ENCODE measurements around the gene ALPK1.

ALPK1 gene

DNA sequence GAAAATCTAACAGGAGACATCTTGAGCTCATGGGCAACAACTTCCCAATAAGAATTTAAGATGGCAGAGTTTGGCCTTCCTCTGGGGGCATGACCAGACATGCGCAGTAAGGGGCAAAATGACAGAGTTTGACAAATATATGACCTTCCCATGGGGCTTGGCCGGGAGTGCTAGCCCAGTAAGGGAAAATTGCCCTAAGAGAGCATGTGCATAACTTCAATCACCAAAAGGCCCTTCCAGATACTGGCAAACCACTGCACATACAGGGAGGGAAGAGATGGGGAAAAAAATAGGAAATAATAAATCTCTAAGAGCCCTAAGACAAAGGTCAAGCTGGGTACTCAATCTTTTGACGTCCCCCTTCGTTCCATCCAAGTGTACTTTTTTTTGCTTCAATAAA, 24.9 kb upstream of the ALPK1 start:
- Histone ChIP-seq H3K27ac (replicated peaks; ENCODE audit: low read length) (no peak overlapping the region), H3K14ac (ENCODE audit: low read length) (no peak overlapping the region), H2BK12ac (ENCODE audit: low read length) (no peak overlapping the region), H3K23ac (ENCODE audit: low read depth, low read length, poor library complexity) (no peak overlapping the region), H2BK5ac (ENCODE audit: low read length) (no peak overlapping the region), H4K8ac (ENCODE audit: low read depth, low read length) (no peak overlapping the region), H3K18ac (ENCODE audit: low read length) (no peak overlapping the region), H3K36me3 (replicated peaks in 1 of 2; ENCODE audit: control insufficient read depth in 2 of 2, insufficient read depth in 2 of 2, low read length in 2 of 2) (peaks cover 0 to 37% of the 10 kb centered on the region in 2 donors), H4K91ac (ENCODE audit: low read depth, low read length, poor library complexity) (no peak overlapping the region), H3K4me3 (ENCODE audit: low read length in 2 of 2) (no peak overlapping the region), H3K4ac (ENCODE audit: low read length) (no peak overlapping the region), H3K79me1 (ENCODE audit: low read depth, low read length) (no peaks in the 10 kb centered on the region), H3K9me3 (replicated peaks in 1 of 2; ENCODE audit: control insufficient read depth in 2 of 2, insufficient read depth in 1 of 2, low read depth in 1 of 2, low read length in 2 of 2) (peaks cover 0 to 11% of the 10 kb centered on the region in 2 donors), H3K4me2 (ENCODE audit: insufficient read depth, low read length, poor library complexity, severe bottlenecking) (no peak overlapping the region), H3K4me1 (ENCODE audit: control insufficient read depth in 2 of 2, insufficient read depth in 1 of 2, low read depth in 1 of 2, low read length in 2 of 2) (no peaks in the 10 kb centered on the region), H3K9ac (ENCODE audit: low read depth, low read length, poor library complexity) (no peak overlapping the region), H2AK5ac (ENCODE audit: low read depth, low read length) (no peak overlapping the region), H3K27me3 (ENCODE audit: control insufficient read depth in 3 of 3, insufficient read depth in 3 of 3, low read depth in 1 of 3, low read length in 3 of 3) (no peaks in the 10 kb centered on the region), H2AFZ (ENCODE audit: low read length) (no peak overlapping the region), H2BK15ac (ENCODE audit: low read length) (no peak overlapping the region), H2BK120ac (ENCODE audit: low read depth, low read length) (no peak overlapping the region)
- no CpG with 5 or more reads among the region's 4 CpGs for WGBS, 2 donors (ENCODE audit: extremely low coverage in 2 of 2, insufficient read length in 2 of 2, insufficient replicate concordance in 1 of 2)
- DNase-seq (ENCODE audit: low spot score): no peak

GRCh38 chr4:112274959-112275358, 22.2 kb upstream of the ALPK1 start:
- Histone ChIP-seq H3K27ac (replicated peaks; ENCODE audit: low read length) (no peak overlapping the region), H4K8ac (ENCODE audit: low read depth, low read length) (no peak overlapping the region), H3K4me3 (ENCODE audit: low read length in 2 of 2) (peak overlapping the region in 1 of 2 donors; percentile 39), H3K23ac (ENCODE audit: low read depth, low read length, poor library complexity) (no peak overlapping the region), H3K9me3 (replicated peaks in 1 of 2; ENCODE audit: control insufficient read depth in 2 of 2, insufficient read depth in 1 of 2, low read depth in 1 of 2, low read length in 2 of 2) (peaks cover 0 to 11% of the 10 kb centered on the region in 2 donors), H3K4me2 (ENCODE audit: insufficient read depth, low read length, poor library complexity, severe bottlenecking) (no peak overlapping the region), H2BK5ac (ENCODE audit: low read length) (no peak overlapping the region), H3K18ac (ENCODE audit: low read length) (no peak overlapping the region), H3K4ac (ENCODE audit: low read length) (no peak overlapping the region), H3K36me3 (replicated peaks in 1 of 2; ENCODE audit: control insufficient read depth in 2 of 2, insufficient read depth in 2 of 2, low read length in 2 of 2) (peaks cover 2 to 11% of the 10 kb centered on the region in 2 donors), H2AK5ac (ENCODE audit: low read depth, low read length) (no peak overlapping the region), H3K79me1 (ENCODE audit: low read depth, low read length) (no peaks in the 10 kb centered on the region), H3K9ac (ENCODE audit: low read depth, low read length, poor library complexity) (no peak overlapping the region), H4K91ac (ENCODE audit: low read depth, low read length, poor library complexity) (no peak overlapping the region), H3K14ac (ENCODE audit: low read length) (no peak overlapping the region), H3K27me3 (ENCODE audit: control insufficient read depth in 3 of 3, insufficient read depth in 3 of 3, low read depth in 1 of 3, low read length in 3 of 3) (no peaks in the 10 kb centered on the region), H2AFZ (ENCODE audit: low read length) (no peak overlapping the region), H3K4me1 (ENCODE audit: control insufficient read depth in 2 of 2, insufficient read depth in 1 of 2, low read depth in 1 of 2, low read length in 2 of 2) (no peaks in the 10 kb centered on the region), H2BK120ac (ENCODE audit: low read depth, low read length) (no peak overlapping the region), H2BK15ac (ENCODE audit: low read length) (no peak overlapping the region), H2BK12ac (ENCODE audit: low read length) (no peak overlapping the region)
- no peak for DNase-seq (ENCODE audit: low spot score)
- no CpG with 5 or more reads among the region's 4 CpGs for WGBS, 2 donors (ENCODE audit: extremely low coverage in 2 of 2, insufficient read length in 2 of 2, insufficient replicate concordance in 1 of 2)

- no peak overlapping the region for H3K4ac ChIP-seq (ENCODE audit: low read length)
- no peak overlapping the region for H3K4me2 ChIP-seq (ENCODE audit: insufficient read depth, low read length, poor library complexity, severe bottlenecking)
- H3K9me3 ChIP-seq (replicated peaks in 1 of 2; ENCODE audit: control insufficient read depth in 2 of 2, insufficient read depth in 1 of 2, low read depth in 1 of 2, low read length in 2 of 2): peaks cover 0 to 11% of the 10 kb centered on the region in 2 donors
- no CpG with 5 or more reads among the region's 3 CpGs for WGBS, 2 donors (ENCODE audit: extremely low coverage in 2 of 2, insufficient read length in 2 of 2, insufficient replicate concordance in 1 of 2)
- no peak overlapping the region for H2BK15ac ChIP-seq (ENCODE audit: low read length)
- no peaks in the 10 kb centered on the region for H3K4me1 ChIP-seq (ENCODE audit: control insufficient read depth in 2 of 2, insufficient read depth in 1 of 2, low read depth in 1 of 2, low read length in 2 of 2)
- no peak overlapping the region for H4K91ac ChIP-seq (ENCODE audit: low read depth, low read length, poor library complexity)
- H3K79me1 ChIP-seq (ENCODE audit: low read depth, low read length): no peaks in the 10 kb centered on the region
- H3K14ac ChIP-seq (ENCODE audit: low read length): no peak overlapping the region
- no peak overlapping the region for H2BK5ac ChIP-seq (ENCODE audit: low read length)
- H2BK12ac ChIP-seq (ENCODE audit: low read length): no peak overlapping the region
- H2BK120ac ChIP-seq (ENCODE audit: low read depth, low read length): no peak overlapping the region
- no peak overlapping the region for H3K18ac ChIP-seq (ENCODE audit: low read length)
- H2AFZ ChIP-seq (ENCODE audit: low read length): no peak overlapping the region
- H3K23ac ChIP-seq (ENCODE audit: low read depth, low read length, poor library complexity): no peak overlapping the region
- no peak overlapping the region for H3K4me3 ChIP-seq (ENCODE audit: low read length in 2 of 2)
- no peak for DNase-seq (ENCODE audit: low spot score)
- no peak overlapping the region for H3K27ac ChIP-seq (replicated peaks; ENCODE audit: low read length)
- H3K27me3 ChIP-seq (ENCODE audit: control insufficient read depth in 3 of 3, insufficient read depth in 3 of 3, low read depth in 1 of 3, low read length in 3 of 3): no peaks in the 10 kb centered on the region
- H2AK5ac ChIP-seq (ENCODE audit: low read depth, low read length): no peak overlapping the region
- no peak overlapping the region for H3K9ac ChIP-seq (ENCODE audit: low read depth, low read length, poor library complexity)
- peaks cover 2 to 6% of the 10 kb centered on the region in 2 donors for H3K36me3 ChIP-seq (replicated peaks in 1 of 2; ENCODE audit: control insufficient read depth in 2 of 2, insufficient read depth in 2 of 2, low read length in 2 of 2)
- no peak overlapping the region for H4K8ac ChIP-seq (ENCODE audit: low read depth, low read length)
Observed at GRCh38 chr4:112276113-112276512, 21.1 kb upstream of the ALPK1 start.

DNA sequence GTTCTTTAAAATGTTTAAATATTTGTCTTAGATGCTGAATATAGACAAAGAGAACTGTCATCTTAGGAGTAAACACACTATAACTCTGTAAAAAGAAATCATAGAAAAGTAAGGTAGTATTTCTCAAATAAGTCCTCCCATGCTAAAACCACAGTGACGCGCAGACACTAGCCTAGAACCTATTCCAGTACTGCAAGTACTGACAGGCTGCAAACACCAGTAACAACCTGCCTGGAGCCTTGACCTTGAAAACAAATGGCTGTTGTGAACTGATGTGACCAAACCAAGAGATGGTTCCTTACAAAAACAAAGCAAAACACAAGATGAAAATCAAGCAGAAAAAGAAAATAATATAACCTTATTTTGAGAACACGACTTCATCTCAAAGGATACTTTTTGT, 19.9 kb upstream of the ALPK1 start:
- Histone ChIP-seq H3K27ac (replicated peaks; ENCODE audit: low read length) (no peak overlapping the region), H3K4me3 (ENCODE audit: low read length in 2 of 2) (no peak overlapping the region), H4K91ac (ENCODE audit: low read depth, low read length, poor library complexity) (no peak overlapping the region), H2BK5ac (ENCODE audit: low read length) (no peak overlapping the region), H3K18ac (ENCODE audit: low read length) (no peak overlapping the region), H3K4me2 (ENCODE audit: insufficient read depth, low read length, poor library complexity, severe bottlenecking) (no peak overlapping the region), H2AFZ (ENCODE audit: low read length) (no peak overlapping the region), H3K4ac (ENCODE audit: low read length) (no peak overlapping the region), H3K9me3 (replicated peaks in 1 of 2; ENCODE audit: control insufficient read depth in 2 of 2, insufficient read depth in 1 of 2, low read depth in 1 of 2, low read length in 2 of 2) (peaks cover 0 to 13% of the 10 kb centered on the region in 2 donors), H3K4me1 (ENCODE audit: control insufficient read depth in 2 of 2, insufficient read depth in 1 of 2, low read depth in 1 of 2, low read length in 2 of 2) (no peaks in the 10 kb centered on the region), H3K23ac (ENCODE audit: low read depth, low read length, poor library complexity) (no peak overlapping the region), H3K9ac (ENCODE audit: low read depth, low read length, poor library complexity) (no peak overlapping the region), H3K36me3 (replicated peaks in 1 of 2; ENCODE audit: control insufficient read depth in 2 of 2, insufficient read depth in 2 of 2, low read length in 2 of 2) (peaks cover 2 to 6% of the 10 kb centered on the region in 2 donors), H2BK12ac (ENCODE audit: low read length) (no peak overlapping the region), H2BK15ac (ENCODE audit: low read length) (no peak overlapping the region), H2BK120ac (ENCODE audit: low read depth, low read length) (no peak overlapping the region), H3K79me1 (ENCODE audit: low read depth, low read length) (no peaks in the 10 kb centered on the region), H3K14ac (ENCODE audit: low read length) (no peak overlapping the region), H2AK5ac (ENCODE audit: low read depth, low read length) (no peak overlapping the region), H4K8ac (ENCODE audit: low read depth, low read length) (no peak overlapping the region), H3K27me3 (ENCODE audit: control insufficient read depth in 3 of 3, insufficient read depth in 3 of 3, low read depth in 1 of 3, low read length in 3 of 3) (no peaks in the 10 kb centered on the region)
- DNase-seq (ENCODE audit: low spot score): no peak
- no CpG with 5 or more reads among the region's 3 CpGs for WGBS, 2 donors (ENCODE audit: extremely low coverage in 2 of 2, insufficient read length in 2 of 2, insufficient replicate concordance in 1 of 2)
